ENCODE results near the gene LTBR. TPM values are rescaled to one million over a fixed set of nuclear protein-coding genes. Genes with fewer than 3 reads are reported as not detected.
A peak's percentile ranks its signal among the peaks of the same experiment; 100 is the strongest.

Gene LTBR
- total RNA-seq, 2 experiments from 2014 or later = 0.38 to 0.67 TPM

DNA sequence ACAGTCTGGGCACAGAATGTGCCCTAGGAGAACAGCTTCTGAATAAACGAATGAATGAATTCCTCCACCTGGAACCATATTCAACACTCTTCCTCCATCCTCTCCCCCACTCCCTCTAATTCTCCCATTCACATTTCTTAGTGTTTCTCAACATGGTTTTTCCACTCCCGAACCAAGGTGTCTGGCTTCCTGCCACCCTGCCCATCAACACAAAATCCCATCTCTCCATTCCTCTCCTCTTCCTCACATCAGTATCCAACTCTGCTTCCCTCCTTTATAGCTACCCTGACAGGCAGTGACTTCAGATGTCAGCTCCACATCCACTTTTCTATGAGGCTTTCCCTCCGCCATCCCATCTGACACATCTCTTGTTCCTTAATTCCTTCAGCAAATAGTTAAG lies 45.0 kb upstream of the LTBR start:
- Histone ChIP-seq H3K27ac (ENCODE audit: low read depth in 1 of 2, low read length in 2 of 2) (peak overlapping the region; percentile 80 to 90), H3K9me3 (ENCODE audit: control insufficient read depth in 1 of 2, insufficient read depth in 1 of 2, low read length in 2 of 2) (no peaks in the 10 kb centered on the region), H3K36me3 (ENCODE audit: insufficient read depth, low read length) (peaks cover 11% of the 10 kb centered on the region), H3K4me3 (ENCODE audit: low read length) (peak overlapping the region; percentile 100), H3K4me1 (ENCODE audit: insufficient read depth, low read length) (peaks cover 87% of the 10 kb centered on the region), H3K27me3 (ENCODE audit: control insufficient read depth in 1 of 2, insufficient read depth in 2 of 2, low read length in 2 of 2) (no peaks in the 10 kb centered on the region)
- H3K4me3 Mint-ChIP-seq = no peak overlapping the region
- H3K27me3 Mint-ChIP-seq = no peaks in the 10 kb centered on the region
- H3K9me3 Mint-ChIP-seq = no peaks in the 10 kb centered on the region
- TF ChIP-seq, protein P1, sequence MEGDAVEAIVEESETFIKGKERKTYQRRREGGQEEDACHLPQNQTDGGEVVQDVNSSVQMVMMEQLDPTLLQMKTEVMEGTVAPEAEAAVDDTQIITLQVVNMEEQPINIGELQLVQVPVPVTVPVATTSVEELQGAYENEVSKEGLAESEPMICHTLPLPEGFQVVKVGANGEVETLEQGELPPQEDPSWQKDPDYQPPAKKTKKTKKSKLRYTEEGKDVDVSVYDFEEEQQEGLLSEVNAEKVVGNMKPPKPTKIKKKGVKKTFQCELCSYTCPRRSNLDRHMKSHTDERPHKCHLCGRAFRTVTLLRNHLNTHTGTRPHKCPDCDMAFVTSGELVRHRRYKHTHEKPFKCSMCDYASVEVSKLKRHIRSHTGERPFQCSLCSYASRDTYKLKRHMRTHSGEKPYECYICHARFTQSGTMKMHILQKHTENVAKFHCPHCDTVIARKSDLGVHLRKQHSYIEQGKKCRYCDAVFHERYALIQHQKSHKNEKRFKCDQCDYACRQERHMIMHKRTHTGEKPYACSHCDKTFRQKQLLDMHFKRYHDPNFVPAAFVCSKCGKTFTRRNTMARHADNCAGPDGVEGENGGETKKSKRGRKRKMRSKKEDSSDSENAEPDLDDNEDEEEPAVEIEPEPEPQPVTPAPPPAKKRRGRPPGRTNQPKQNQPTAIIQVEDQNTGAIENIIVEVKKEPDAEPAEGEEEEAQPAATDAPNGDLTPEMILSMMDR (IDR thresholded peaks at IDR 0.05) = no peak
- ATAC-seq (ENCODE audit: poor library complexity) (no peak), DNase-seq (no peak)
- peaks cover 22% of the 10 kb centered on the region for H3K4me1 Mint-ChIP-seq (ENCODE audit: low read depth)
- H3K36me3 Mint-ChIP-seq (ENCODE audit: low read depth) = peaks cover 23% of the 10 kb centered on the region
- POLR2A ChIA-PET = interaction anchor here (0.9 to 6.3 kb wide), 9 partner anchors 9 to 154 kb away, joined by 3 to 58 read pairs (median 7); partner anchors contain the start of genes MRPL51, NCAPD2 and VAMP1
- CTCF ChIA-PET = interaction anchor here (1.1 to 2.3 kb wide), 6 partner anchors 11 to 126 kb away, joined by 3 to 11 read pairs (median 4); no protein-coding TSS in a partner anchor
- intact Hi-C loops (cut with DNase I, micrococcal nuclease) = no loop called here
- H3K27ac Mint-ChIP-seq = no peak overlapping the region

GRCh38 chr12:6340032-6340638 lies 43.8 kb upstream of the LTBR start:
- Histone ChIP-seq H3K36me3 (ENCODE audit: insufficient read depth, low read length) (no peaks in the 10 kb centered on the region), H3K4me1 (ENCODE audit: insufficient read depth, low read length) (peaks cover 78% of the 10 kb centered on the region), H3K4me3 (ENCODE audit: low read length) (peak overlapping the region; percentile 100), H3K27me3 (ENCODE audit: control insufficient read depth in 1 of 2, insufficient read depth in 2 of 2, low read length in 2 of 2) (no peaks in the 10 kb centered on the region), H3K9me3 (ENCODE audit: control insufficient read depth in 1 of 2, insufficient read depth in 1 of 2, low read length in 2 of 2) (no peaks in the 10 kb centered on the region), H3K27ac (ENCODE audit: low read depth in 1 of 2, low read length in 2 of 2) (peak overlapping the region; percentile 80 to 90)
- H3K9me3 Mint-ChIP-seq = no peaks in the 10 kb centered on the region
- H3K4me3 Mint-ChIP-seq = no peak overlapping the region
- ChIA-PET POLR2A (interaction anchor here (0.9 to 6.3 kb wide), 10 partner anchors 14 to 198 kb away, joined by 3 to 58 read pairs (median 6); partner anchors contain the start of genes MRPL51, NCAPD2 and VAMP1), CTCF (interaction anchor here (0.8 to 2.3 kb wide), 3 partner anchors 17 to 125 kb away, joined by 4 to 8 read pairs (median 6); no protein-coding TSS in a partner anchor)
- DNase-seq (peak in 6 of 14 experiments; percentile 23 to 58 (median 50)), ATAC-seq (ENCODE audit: poor library complexity) (no peak)
- H3K36me3 Mint-ChIP-seq (ENCODE audit: low read depth) = peaks cover 15% of the 10 kb centered on the region
- TF ChIP-seq, protein P1 (IDR thresholded peaks at IDR 0.05) = no peak
- intact Hi-C loops (cut with DNase I, micrococcal nuclease) = loop anchor here in 1 of 2 experiments (2.0 kb wide), 1 partner anchor 195 kb away; the partner anchor contains the start of gene GAPDH
- H3K27ac Mint-ChIP-seq = no peak overlapping the region
- H3K27me3 Mint-ChIP-seq = no peaks in the 10 kb centered on the region
- peaks cover 25% of the 10 kb centered on the region for H3K4me1 Mint-ChIP-seq (ENCODE audit: low read depth)

GRCh38 chr12:6340745-6341416 lies 43.1 kb upstream of the LTBR start:
- Histone ChIP-seq H3K36me3 (ENCODE audit: insufficient read depth, low read length) (no peaks in the 10 kb centered on the region), H3K4me1 (ENCODE audit: insufficient read depth, low read length) (peaks cover 78% of the 10 kb centered on the region), H3K27me3 (ENCODE audit: control insufficient read depth in 1 of 2, insufficient read depth in 2 of 2, low read length in 2 of 2) (no peaks in the 10 kb centered on the region), H3K9me3 (ENCODE audit: control insufficient read depth in 1 of 2, insufficient read depth in 1 of 2, low read length in 2 of 2) (no peaks in the 10 kb centered on the region), H3K27ac (ENCODE audit: low read depth in 1 of 2, low read length in 2 of 2) (peak overlapping the region; percentile 80 to 90), H3K4me3 (ENCODE audit: low read length) (peak overlapping the region; percentile 100)
- no peaks in the 10 kb centered on the region for H3K27me3 Mint-ChIP-seq
- H3K27ac Mint-ChIP-seq = no peak overlapping the region
- ATAC-seq (ENCODE audit: poor library complexity) (no peak), DNase-seq (peak in 2 of 14 experiments; percentile 41 to 48)
- H3K4me1 Mint-ChIP-seq (ENCODE audit: low read depth) = peaks cover 32% of the 10 kb centered on the region
- peaks cover 9% of the 10 kb centered on the region for H3K36me3 Mint-ChIP-seq (ENCODE audit: low read depth)
- H3K4me3 Mint-ChIP-seq = no peak overlapping the region
- TF ChIP-seq, protein P1 (IDR thresholded peaks at IDR 0.05) = no peak
- no peaks in the 10 kb centered on the region for H3K9me3 Mint-ChIP-seq
- CTCF ChIA-PET = interaction anchor here (1.6 to 2.3 kb wide), 2 partner anchors 17 to 125 kb away, joined by 6 to 8 read pairs; no protein-coding TSS in a partner anchor
- POLR2A ChIA-PET = interaction anchor here (0.9 to 6.3 kb wide), 7 partner anchors 15 to 197 kb away, joined by 3 to 58 read pairs (median 6); partner anchors contain the start of gene VAMP1
- intact Hi-C loops (cut with DNase I, micrococcal nuclease) = loop anchor here in 1 of 2 experiments (2.0 kb wide), 1 partner anchor 194 kb away; the partner anchor contains the start of gene GAPDH

Measured in CD4-positive, alpha-beta T cell (primary cell).